C4-2B (cell line): ENCODE results near the gene ZFR.

Experiments used
- H3K27ac ChIP-seq: fragments of 450-650 bp; 2 replicates; pipeline ENCODE4 v1.5.1; 2017
- CTCF ChIP-seq: fragments of 450-650 bp; conservative IDR thresholded peaks from 2 replicates; pipeline ENCODE4 v1.5.1; 2017; ENCODE audit warnings: mild to moderate bottlenecking
- ZFX ChIP-seq: fragments of 450-650 bp; IDR thresholded peaks from 2 replicates; pipeline ENCODE4 v1.6.1; 2017

Gene ZFR

DNA sequence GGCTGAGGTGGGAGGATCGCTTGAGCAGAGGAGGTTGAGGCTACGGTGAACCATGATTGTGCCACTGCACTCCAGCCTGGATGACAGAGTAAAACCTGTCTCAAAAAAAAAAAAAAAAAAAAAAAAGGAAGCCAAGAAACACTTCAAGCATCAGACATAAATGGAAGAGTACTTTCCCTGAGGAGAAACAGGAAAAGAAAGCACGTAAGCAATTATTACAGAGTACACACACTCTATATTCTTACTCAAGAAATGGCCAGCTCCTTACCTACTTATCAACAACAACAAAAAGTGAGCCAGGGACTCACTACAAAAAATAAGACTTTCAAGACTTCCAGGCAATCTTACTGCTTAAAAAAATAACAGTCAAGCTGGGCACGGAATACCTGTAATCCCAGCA lies 21.8 kb downstream of the ZFR start:
- no peak overlapping the region for H3K27ac ChIP-seq
- TF ChIP-seq ZFX: no peak
- no peak for TF ChIP-seq CTCF

DNA sequence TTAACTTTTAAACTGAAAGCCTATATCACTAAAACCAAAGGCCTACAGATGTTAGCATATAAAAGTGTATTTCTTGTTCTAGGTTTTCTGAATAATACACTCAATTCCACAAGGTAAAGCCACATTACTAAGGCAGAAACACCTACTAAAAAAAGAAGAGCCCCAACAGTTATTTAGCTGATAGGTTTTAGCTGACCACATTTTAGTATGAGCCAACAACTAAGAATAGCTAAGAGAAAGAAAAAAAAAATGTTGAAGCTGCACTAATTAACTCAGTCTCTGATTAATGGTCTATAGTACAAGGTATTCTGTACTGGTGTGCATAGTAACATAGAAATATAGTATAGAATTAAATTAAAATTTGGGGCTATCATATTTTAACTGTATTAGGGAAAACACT lies 23.5 kb downstream of the ZFR start:
- no peak overlapping the region for H3K27ac ChIP-seq
- TF ChIP-seq ZFX: no peak
- TF ChIP-seq CTCF: no peak

GRCh38 chr5:32420506-32420905 lies 24.0 kb downstream of the ZFR start:
- H3K27ac ChIP-seq: no peak overlapping the region
- TF ChIP-seq CTCF (no peak), ZFX (no peak)

- no peak overlapping the region for H3K27ac ChIP-seq
- TF ChIP-seq ZFX (no peak), CTCF (no peak)
These were observed 24.7 kb downstream of the ZFR start for GRCh38 chr5:32419791-32420190.

DNA sequence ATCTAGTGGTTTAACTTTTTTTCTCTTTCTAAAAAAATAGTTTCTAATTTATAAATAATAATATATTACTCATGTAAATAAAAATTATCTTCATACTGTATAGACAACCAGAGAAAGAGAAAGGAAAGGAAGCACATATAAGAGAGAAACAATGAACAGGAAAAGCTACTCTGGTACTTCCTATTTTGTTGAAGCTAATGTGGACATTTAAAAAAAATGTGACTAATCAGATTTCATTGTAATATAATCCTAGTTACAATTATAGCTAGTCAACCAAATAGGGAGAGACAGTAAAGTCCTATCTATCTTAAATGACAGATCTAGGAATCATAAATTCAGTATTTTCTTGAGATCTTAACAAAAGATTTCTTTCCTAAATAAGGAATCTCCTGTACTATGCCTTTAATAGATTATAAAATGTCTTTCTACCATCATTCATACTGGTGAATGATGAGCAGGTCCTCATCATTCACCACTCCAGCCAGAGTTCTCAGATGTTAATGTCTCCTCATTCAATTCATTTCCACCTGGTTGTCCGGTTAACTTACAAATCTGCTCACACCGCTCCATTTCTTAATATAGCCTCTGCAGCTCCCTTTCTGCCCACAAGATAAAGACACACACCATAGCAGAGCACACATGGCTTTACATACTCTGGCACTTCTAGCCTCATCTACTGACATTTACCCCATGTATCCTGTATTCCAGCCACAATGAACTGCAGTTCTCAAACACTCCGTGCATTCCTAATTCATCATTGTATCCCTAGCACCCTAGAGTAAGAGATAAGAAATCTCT lies 30.9 kb downstream of the ZFR start:
- no peak for TF ChIP-seq ZFX
- TF ChIP-seq CTCF: no peak
- no peak overlapping the region; the same call in 1 of the 2 replicates for H3K27ac ChIP-seq

DNA sequence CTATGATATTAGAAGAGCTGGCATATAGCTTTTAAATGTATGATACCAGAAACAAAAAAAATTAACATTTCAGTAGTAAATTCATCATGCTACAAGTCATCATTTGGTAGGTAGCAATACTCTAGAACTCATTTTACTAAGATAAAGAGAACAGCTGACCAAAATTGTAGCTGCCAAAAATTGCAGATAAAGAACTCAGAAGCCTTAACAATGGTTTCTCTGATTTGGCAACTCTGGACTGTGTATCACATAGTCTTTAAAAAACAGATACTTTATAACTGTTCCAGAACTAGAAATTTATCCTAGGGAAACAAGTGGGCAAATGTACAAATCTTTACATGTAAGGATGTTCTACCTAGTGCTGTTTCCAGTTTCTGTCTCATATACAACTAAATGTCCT lies 33.9 kb downstream of the ZFR start:
- TF ChIP-seq CTCF: no peak
- TF ChIP-seq ZFX: no peak

DNA sequence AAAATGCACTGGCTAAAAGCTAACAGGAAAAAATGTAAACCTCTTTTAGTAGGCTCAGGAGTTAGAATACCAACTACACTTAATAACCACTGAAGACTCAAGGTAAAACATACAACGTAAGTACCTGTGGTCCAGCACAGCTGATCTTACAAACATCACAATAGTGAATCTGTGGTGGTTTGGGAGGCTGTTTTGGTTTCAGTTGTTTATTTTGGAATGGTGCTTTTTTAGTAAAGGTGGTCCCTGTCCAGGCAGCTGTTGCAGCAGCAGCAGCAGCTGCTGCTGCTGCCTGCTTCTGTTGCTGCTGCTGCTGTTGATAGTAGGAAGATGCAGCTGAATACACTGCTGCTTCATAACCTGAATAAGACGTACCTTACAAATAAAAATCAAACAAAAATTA lies 37.9 kb downstream of the ZFR start:
- TF ChIP-seq CTCF (no peak), ZFX (no peak)
- no peak overlapping the region for H3K27ac ChIP-seq

More for the DNA sequence above, 33.9 kb downstream of the ZFR start:
- no peak overlapping the region for H3K27ac ChIP-seq
